ENCODE measurements around the gene VPS16.
"Not testable (repeated sequence)": the region's sequence is repeated elsewhere in the genome, so short reads cannot be mapped to it uniquely, and the experiment has no call there.

VPS16 gene

DNA sequence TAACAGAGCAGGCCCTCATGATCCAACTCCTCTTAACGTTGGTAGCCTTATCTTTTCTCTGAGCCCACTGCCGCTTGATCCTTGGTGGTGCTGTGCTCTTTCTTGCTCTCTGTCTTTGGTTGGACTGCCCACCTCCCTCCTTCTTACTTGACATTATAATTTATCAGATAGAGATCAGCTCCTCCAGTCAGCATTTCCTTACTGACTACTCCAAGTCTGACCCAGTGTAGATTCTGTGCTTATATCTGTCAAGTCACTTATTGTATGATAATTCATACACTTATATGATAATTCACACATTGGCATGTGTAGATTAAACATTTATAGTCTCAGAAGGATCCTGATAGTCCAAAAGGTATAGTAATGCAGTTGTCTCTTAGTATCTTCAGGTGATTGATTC lies 50.8 kb downstream of the VPS16 start:
- no peak for TF ChIP-seq RARB (CRISPR knock-in tag; IDR thresholded peaks at IDR 0.05)
- TF ChIP-seq TOX (CRISPR knock-in tag; IDR thresholded peaks at IDR 0.05; ENCODE audit: borderline replicate concordance), result no peak
- no peak for TF ChIP-seq SNAI2 (CRISPR knock-in tag; IDR thresholded peaks at IDR 0.05)
- no peak for TF ChIP-seq TCF4 (CRISPR knock-in tag; IDR thresholded peaks at IDR 0.05; ENCODE audit: borderline replicate concordance)
- TF ChIP-seq TSHZ2 (CRISPR knock-in tag; IDR thresholded peaks at IDR 0.05), result no peak
- TF ChIP-seq ZNF8 (CRISPR knock-in tag; IDR thresholded peaks at IDR 0.05), result no peak
- TF ChIP-seq ZC3H10 (CRISPR knock-in tag; IDR thresholded peaks at IDR 0.05), result no peak
- no peak for TF ChIP-seq ARNTL (CRISPR knock-in tag; IDR thresholded peaks at IDR 0.05; ENCODE audit: borderline replicate concordance, low read depth)
- ATAC-seq, result no peak

DNA sequence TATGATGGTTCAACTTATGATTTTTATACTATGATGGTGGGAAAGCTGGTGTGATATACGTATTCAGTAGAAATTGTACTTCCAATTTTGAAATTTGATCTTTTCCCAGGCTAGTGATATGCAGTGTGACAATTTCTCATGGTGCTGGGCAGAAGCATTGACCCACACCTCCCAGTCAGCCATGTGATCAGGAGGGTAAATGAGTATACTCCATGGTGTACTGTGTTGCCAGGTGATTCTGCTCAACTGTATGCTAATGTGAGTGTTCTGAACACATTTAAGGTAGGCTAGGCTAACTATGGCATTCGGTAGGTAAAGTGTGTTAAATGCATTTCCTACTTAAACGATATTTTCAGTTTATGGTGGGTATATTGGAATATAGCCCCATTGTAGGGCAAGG lies 51.8 kb downstream of the VPS16 start:
- TF ChIP-seq ZNF565 (CRISPR knock-in tag; conservative IDR thresholded peaks at IDR 0.05; ENCODE audit: low read depth) (no peak), ZC3H10 (CRISPR knock-in tag; IDR thresholded peaks at IDR 0.05) (no peak), OSR1 (CRISPR knock-in tag; IDR thresholded peaks at IDR 0.05) (no peak), SNAI2 (CRISPR knock-in tag; IDR thresholded peaks at IDR 0.05) (no peak)
- no peak for ATAC-seq

- ATAC-seq, result no peak
- TF ChIP-seq ZFP3 (CRISPR knock-in tag; IDR thresholded peaks at IDR 0.05), result no peak
- TF ChIP-seq ISL1 (CRISPR knock-in tag; IDR thresholded peaks at IDR 0.05), result no peak
- TF ChIP-seq, protein P1, sequence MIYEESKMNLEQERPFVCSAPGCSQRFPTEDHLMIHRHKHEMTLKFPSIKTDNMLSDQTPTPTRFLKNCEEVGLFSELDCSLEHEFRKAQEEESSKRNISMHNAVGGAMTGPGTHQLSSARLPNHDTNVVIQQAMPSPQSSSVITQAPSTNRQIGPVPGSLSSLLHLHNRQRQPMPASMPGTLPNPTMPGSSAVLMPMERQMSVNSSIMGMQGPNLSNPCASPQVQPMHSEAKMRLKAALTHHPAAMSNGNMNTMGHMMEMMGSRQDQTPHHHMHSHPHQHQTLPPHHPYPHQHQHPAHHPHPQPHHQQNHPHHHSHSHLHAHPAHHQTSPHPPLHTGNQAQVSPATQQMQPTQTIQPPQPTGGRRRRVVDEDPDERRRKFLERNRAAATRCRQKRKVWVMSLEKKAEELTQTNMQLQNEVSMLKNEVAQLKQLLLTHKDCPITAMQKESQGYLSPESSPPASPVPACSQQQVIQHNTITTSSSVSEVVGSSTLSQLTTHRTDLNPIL (CRISPR knock-in tag; IDR thresholded peaks at IDR 0.05; ENCODE audit: low read depth), result no peak
- TF ChIP-seq ZNF8 (CRISPR knock-in tag; IDR thresholded peaks at IDR 0.05), result no peak
- TF ChIP-seq PATZ1 (CRISPR knock-in tag; IDR thresholded peaks at IDR 0.05; ENCODE audit: borderline replicate concordance), result no peak
- no peak for TF ChIP-seq ESRRG (CRISPR knock-in tag; IDR thresholded peaks at IDR 0.05)
- no peak for TF ChIP-seq GLIS3 (CRISPR knock-in tag; IDR thresholded peaks at IDR 0.05)
- TF ChIP-seq ZNF70 (CRISPR knock-in tag; IDR thresholded peaks at IDR 0.05), result no peak
- TF ChIP-seq, protein P2, sequence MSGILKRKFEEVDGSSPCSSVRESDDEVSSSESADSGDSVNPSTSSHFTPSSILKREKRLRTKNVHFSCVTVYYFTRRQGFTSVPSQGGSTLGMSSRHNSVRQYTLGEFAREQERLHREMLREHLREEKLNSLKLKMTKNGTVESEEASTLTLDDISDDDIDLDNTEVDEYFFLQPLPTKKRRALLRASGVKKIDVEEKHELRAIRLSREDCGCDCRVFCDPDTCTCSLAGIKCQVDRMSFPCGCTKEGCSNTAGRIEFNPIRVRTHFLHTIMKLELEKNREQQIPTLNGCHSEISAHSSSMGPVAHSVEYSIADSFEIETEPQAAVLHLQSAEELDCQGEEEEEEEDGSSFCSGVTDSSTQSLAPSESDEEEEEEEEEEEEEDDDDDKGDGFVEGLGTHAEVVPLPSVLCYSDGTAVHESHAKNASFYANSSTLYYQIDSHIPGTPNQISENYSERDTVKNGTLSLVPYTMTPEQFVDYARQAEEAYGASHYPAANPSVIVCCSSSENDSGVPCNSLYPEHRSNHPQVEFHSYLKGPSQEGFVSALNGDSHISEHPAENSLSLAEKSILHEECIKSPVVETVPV (CRISPR knock-in tag; IDR thresholded peaks at IDR 0.05), result no peak
- no peak for TF ChIP-seq PPARA (CRISPR knock-in tag; IDR thresholded peaks at IDR 0.05; ENCODE audit: borderline replicate concordance)
- TF ChIP-seq TCF4 (CRISPR knock-in tag; IDR thresholded peaks at IDR 0.05; ENCODE audit: borderline replicate concordance), result no peak
- no peak for TF ChIP-seq ZC3H10 (CRISPR knock-in tag; IDR thresholded peaks at IDR 0.05)
- no peak for TF ChIP-seq ARNTL (CRISPR knock-in tag; IDR thresholded peaks at IDR 0.05; ENCODE audit: borderline replicate concordance, low read depth)
Measured at GRCh38 chr20:2894221-2894620, 53.7 kb downstream of the VPS16 start.

- ATAC-seq, result not testable (repeated sequence)
Measured at GRCh38 chr20:2895154-2895553, 54.6 kb downstream of the VPS16 start.

DNA sequence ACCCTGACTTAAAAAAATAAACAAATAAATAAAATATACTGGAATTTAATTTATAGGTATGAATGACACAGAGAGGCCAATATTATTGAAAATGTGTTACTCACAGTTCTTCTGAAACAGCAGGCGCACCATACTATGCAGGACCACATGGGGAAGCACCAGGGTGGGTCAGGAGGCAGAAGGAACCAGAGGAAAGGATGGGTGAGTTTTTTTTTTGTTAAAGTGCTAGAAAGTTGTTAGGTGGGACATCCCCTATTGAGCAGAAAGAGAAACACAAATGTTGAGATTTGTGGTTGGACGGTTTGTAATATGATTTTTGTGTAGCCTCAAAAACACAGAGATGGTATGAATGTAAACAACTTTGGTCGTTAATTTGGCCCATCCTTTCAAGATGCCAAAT lies 58.7 kb downstream of the VPS16 start:
- no peak for ATAC-seq
- no peak for TF ChIP-seq ZFP30 (CRISPR knock-in tag; IDR thresholded peaks at IDR 0.05)
- TF ChIP-seq GLIS3 (CRISPR knock-in tag; IDR thresholded peaks at IDR 0.05), result no peak
- no peak for TF ChIP-seq ESRRG (CRISPR knock-in tag; IDR thresholded peaks at IDR 0.05)
- TF ChIP-seq, protein P2 (CRISPR knock-in tag; IDR thresholded peaks at IDR 0.05), result no peak
- TF ChIP-seq ZFP3 (CRISPR knock-in tag; IDR thresholded peaks at IDR 0.05), result no peak
- no peak for TF ChIP-seq SNAI2 (CRISPR knock-in tag; IDR thresholded peaks at IDR 0.05)
- TF ChIP-seq, protein P3, sequence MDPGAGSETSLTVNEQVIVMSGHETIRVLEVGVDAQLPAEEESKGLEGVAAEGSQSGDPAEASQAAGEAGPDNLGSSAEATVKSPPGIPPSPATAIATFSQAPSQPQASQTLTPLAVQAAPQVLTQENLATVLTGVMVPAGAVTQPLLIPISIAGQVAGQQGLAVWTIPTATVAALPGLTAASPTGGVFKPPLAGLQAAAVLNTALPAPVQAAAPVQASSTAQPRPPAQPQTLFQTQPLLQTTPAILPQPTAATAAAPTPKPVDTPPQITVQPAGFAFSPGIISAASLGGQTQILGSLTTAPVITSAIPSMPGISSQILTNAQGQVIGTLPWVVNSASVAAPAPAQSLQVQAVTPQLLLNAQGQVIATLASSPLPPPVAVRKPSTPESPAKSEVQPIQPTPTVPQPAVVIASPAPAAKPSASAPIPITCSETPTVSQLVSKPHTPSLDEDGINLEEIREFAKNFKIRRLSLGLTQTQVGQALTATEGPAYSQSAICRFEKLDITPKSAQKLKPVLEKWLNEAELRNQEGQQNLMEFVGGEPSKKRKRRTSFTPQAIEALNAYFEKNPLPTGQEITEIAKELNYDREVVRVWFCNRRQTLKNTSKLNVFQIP (CRISPR knock-in tag; IDR thresholded peaks at IDR 0.05; ENCODE audit: borderline replicate concordance, low read depth), result no peak
- no peak for TF ChIP-seq TSHZ2 (CRISPR knock-in tag; IDR thresholded peaks at IDR 0.05)
- TF ChIP-seq TCF4 (CRISPR knock-in tag; IDR thresholded peaks at IDR 0.05; ENCODE audit: borderline replicate concordance), result no peak
- no peak for TF ChIP-seq ZNF70 (CRISPR knock-in tag; IDR thresholded peaks at IDR 0.05)

Data from SK-N-SH treated with all-trans-retinoic acid at 6 μM for 48 hours (cell line).